Hepatocyte (in vitro differentiated cells): ENCODE results near the gene STPG1. TPM values are rescaled to one million over a fixed set of nuclear protein-coding genes. Genes with fewer than 3 reads are reported as not detected.

ENCODE experiments used
- DNase-seq: peaks from one replicate; pipeline ENCODE4 v3.0.0-alpha.2; 2016; ENCODE audit warnings: low spot score
- H2AFZ ChIP-seq: fragments of 200-600 bp; sonication (generic); 2 replicates; pipeline ENCODE4 v1.6.0; 2016; ENCODE audit warnings: antibody characterized with exemption, mild to moderate bottlenecking
- H3K27ac ChIP-seq: fragments of 200-600 bp; sonication (generic); 2 replicates; pipeline ENCODE4 v1.5.1; 2016; ENCODE audit warnings: mild to moderate bottlenecking
- H3K27me3 ChIP-seq: fragments of 200-600 bp; sonication (generic); 2 replicates; pipeline ENCODE4 v1.6.1; 2016
- H3K36me3 ChIP-seq: fragments of 200-600 bp; sonication (generic); replicated peaks from 2 replicates; pipeline ENCODE4 v1.5.1; 2016; ENCODE audit warnings: low read depth; ENCODE audit not compliant: insufficient read depth
- H3K4me1 ChIP-seq: fragments of 200-600 bp; sonication (generic); 2 replicates; pipeline ENCODE4 v1.5.1; 2016; ENCODE audit warnings: mild to moderate bottlenecking, moderate library complexity; ENCODE audit not compliant: insufficient read depth
- H3K4me2 ChIP-seq: fragments of 200-600 bp; sonication (generic); 2 replicates; pipeline ENCODE4 v1.6.0; 2016
- H3K4me3 ChIP-seq: fragments of 200-600 bp; sonication (generic); 2 replicates; pipeline ENCODE4 v1.5.1; 2016; ENCODE audit warnings: mild to moderate bottlenecking
- H3K79me2 ChIP-seq: fragments of 200-600 bp; sonication (generic); 2 replicates; pipeline ENCODE4 v1.6.0; 2017; ENCODE audit warnings: mild to moderate bottlenecking
- H3K9me2 ChIP-seq: fragments of 200-600 bp; sonication (generic); replicated peaks from 2 replicates; pipeline ENCODE4 v1.6.0; 2017; ENCODE audit warnings: mild to moderate bottlenecking; ENCODE audit not compliant: insufficient read depth
- H3K9me3 ChIP-seq: fragments of 200-600 bp; sonication (generic); 2 replicates; pipeline ENCODE4 v1.5.1; 2016; ENCODE audit warnings: low read depth, mild to moderate bottlenecking
- H4K20me1 ChIP-seq: fragments of 200-600 bp; sonication (generic); 2 replicates; pipeline ENCODE4 v1.6.0; 2016; ENCODE audit warnings: mild to moderate bottlenecking; ENCODE audit not compliant: insufficient read depth, poor library complexity, severe bottlenecking
- CTCF ChIP-seq: fragments of 200-600 bp; sonication (generic); IDR thresholded peaks from 2 replicates; pipeline ENCODE4 v1.5.1; 2016; ENCODE audit warnings: antibody characterized with exemption, mild to moderate bottlenecking; ENCODE audit not compliant: poor library complexity
- EZH2 ChIP-seq: fragments of 200-600 bp; sonication (generic); IDR thresholded peaks from 2 replicates; pipeline ENCODE4 v1.6.1; 2016; ENCODE audit warnings: antibody characterized with exemption, mild to moderate bottlenecking, borderline replicate concordance
- EZH2phosphoT487 ChIP-seq: fragments of 200-600 bp; sonication (generic); IDR thresholded peaks from one replicate; pipeline ENCODE4 v1.6.1; 2018; ENCODE audit warnings: antibody characterized with exemption, mild to moderate bottlenecking, low read depth, moderate library complexity; ENCODE audit not compliant: unreplicated experiment, severe bottlenecking
- WGBS: methylation state at CpG from one replicate; pipeline ENCODE4 v1.1.6; 2016; ENCODE audit warnings: low lambda C conversion rate; ENCODE audit errors: missing lambda C conversion rate; 5-methylcytosine and 5-hydroxymethylcytosine counted together
- polyA plus RNA-seq: library from polyadenylated mRNA; unstranded; fragments of >200 nt; fragmentation: Nextera tagmentation; extraction: Ambion mirVana; gene quantifications from 2 replicates; pipeline ENCODE4 v1.2.1, GENCODE V29; 2016
- total RNA-seq: library from RNA; depleted of rRNA; stranded (reverse); fragments of >200 nt; gene quantifications from 2 replicates; pipeline ENCODE4 v1.2.3, GENCODE V29; 2014

Gene STPG1
- total and polyA plus RNA-seq, 2 experiments from 2014 or later = 3.5 to 4.3 TPM

- Histone ChIP-seq H3K9me2 (no peaks in the 10 kb centered on the region), H3K4me1 (no peaks in the 10 kb centered on the region), H3K27me3 (no peaks in the 10 kb centered on the region), H4K20me1 (no peaks in the 10 kb centered on the region), H3K27ac (no peak overlapping the region), H3K36me3 (no peaks in the 10 kb centered on the region), H3K4me2 (no peak overlapping the region), H3K9me3 (no peaks in the 10 kb centered on the region), H2AFZ (no peak overlapping the region), H3K79me2 (no peaks in the 10 kb centered on the region), H3K4me3 (no peak overlapping the region)
- 83% methylated on average over 8 of the region's 8 CpGs for WGBS
- no peak for DNase-seq
- TF ChIP-seq EZH2phosphoT487 = no peak
- no peak for TF ChIP-seq CTCF
- no peak for TF ChIP-seq EZH2
Measured at GRCh38 chr1:24388331-24388885, 25.2 kb downstream of the STPG1 start.

- no peak overlapping the region for H3K27ac ChIP-seq
- H3K4me3 ChIP-seq = no peak overlapping the region
- no peak for DNase-seq
- no peaks in the 10 kb centered on the region for H3K9me2 ChIP-seq
- H3K9me3 ChIP-seq = no peaks in the 10 kb centered on the region
- no peaks in the 10 kb centered on the region for H4K20me1 ChIP-seq
- H3K4me2 ChIP-seq = no peak overlapping the region
- no peaks in the 10 kb centered on the region for H3K79me2 ChIP-seq
- no peak overlapping the region for H2AFZ ChIP-seq
- no peaks in the 10 kb centered on the region for H3K4me1 ChIP-seq
- H3K36me3 ChIP-seq = no peaks in the 10 kb centered on the region
- WGBS = 89% methylated on average over 1 of the region's 1 CpG
- no peaks in the 10 kb centered on the region for H3K27me3 ChIP-seq
- TF ChIP-seq EZH2phosphoT487 = no peak
- no peak for TF ChIP-seq EZH2
- no peak for TF ChIP-seq CTCF
Measured at GRCh38 chr1:24387636-24388175, 25.9 kb downstream of the STPG1 start.

- no peaks in the 10 kb centered on the region for H4K20me1 ChIP-seq
- H3K27me3 ChIP-seq = no peaks in the 10 kb centered on the region
- no peaks in the 10 kb centered on the region for H3K36me3 ChIP-seq
- 95% methylated on average over 11 of the region's 11 CpGs for WGBS
- H3K4me2 ChIP-seq = no peak overlapping the region
- H3K4me3 ChIP-seq = no peak overlapping the region
- no peaks in the 10 kb centered on the region for H3K4me1 ChIP-seq
- no peaks in the 10 kb centered on the region for H3K79me2 ChIP-seq
- H2AFZ ChIP-seq = no peak overlapping the region
- H3K9me2 ChIP-seq = no peaks in the 10 kb centered on the region
- H3K9me3 ChIP-seq = no peaks in the 10 kb centered on the region
- no peak overlapping the region for H3K27ac ChIP-seq
- TF ChIP-seq EZH2 (no peak), CTCF (no peak), EZH2phosphoT487 (no peak)
- no peak for DNase-seq
Measured at GRCh38 chr1:24386931-24387330, 26.7 kb downstream of the STPG1 start.
